OCI-M2 (cell line): Measurements from ENCODE around the gene AGAP1.

ENCODE experiments used
- DNase-seq: peaks from one replicate; lab custom pipeline; 2025; ENCODE audit not compliant: unreplicated experiment; lab: John Stamatoyannopoulos, UW

The AGAP1 gene

GRCh38 chr2:236162882-236163470 lies 669.1 kb downstream of the AGAP1 start:
- no peak for DNase-seq

GRCh38 chr2:236163471-236164200 lies 669.8 kb downstream of the AGAP1 start:
- no peak for DNase-seq

- DNase-seq, result no peak
Observed at GRCh38 chr2:236164201-236164924, 670.5 kb downstream of the AGAP1 start.

- no peak for DNase-seq
Observed at GRCh38 chr2:236164925-236165841, 671.3 kb downstream of the AGAP1 start.

GRCh38 chr2:236165842-236166795 lies 672.3 kb downstream of the AGAP1 start:
- no peak for DNase-seq

- no peak for DNase-seq
Observed at GRCh38 chr2:236166796-236167296, 673.0 kb downstream of the AGAP1 start.

GRCh38 chr2:236167297-236168109 lies 673.7 kb downstream of the AGAP1 start:
- DNase-seq, result no peak

GRCh38 chr2:236168110-236169080 lies 674.6 kb downstream of the AGAP1 start, which contains the start of gene GBX2:
Gene GBX2 (minus strand): TSS chr2:236168386. CDS start chr2:236167971, 415 bp downstream.
- DNase-seq, result no peak

GRCh38 chr2:236169151-236169721 lies 675.4 kb downstream of the AGAP1 start:
- no peak for DNase-seq

- no peak for DNase-seq
Observed at GRCh38 chr2:236169741-236170589, 676.1 kb downstream of the AGAP1 start.

GRCh38 chr2:236170590-236171165 lies 676.8 kb downstream of the AGAP1 start:
- no peak for DNase-seq

- DNase-seq, result no peak
Observed at GRCh38 chr2:236171181-236171679, 677.4 kb downstream of the AGAP1 start.

- no peak for DNase-seq
Observed at GRCh38 chr2:236171680-236172254, 677.9 kb downstream of the AGAP1 start.

- DNase-seq, result no peak
Observed at GRCh38 chr2:236172255-236173035, 678.6 kb downstream of the AGAP1 start.
